HuH-7.5 (cell line): ENCODE measurements around the gene CPXM2.

ENCODE experiments used
- DNase-seq: peaks from one replicate; pipeline ENCODE4 v3.0.0; 2011; ENCODE audit warnings: low spot score

Gene CPXM2

GRCh38 chr10:123869020-123869414 is 22.6 kb downstream of the CPXM2 start:
- DNase-seq: no peak

- no peak for DNase-seq
Measured at GRCh38 chr10:123868038-123869019, 23.3 kb downstream of the CPXM2 start.

- no peak for DNase-seq
Measured at GRCh38 chr10:123865880-123866279, 25.7 kb downstream of the CPXM2 start.

- DNase-seq: no peak
Measured at GRCh38 chr10:123865350-123865749, 26.3 kb downstream of the CPXM2 start.

GRCh38 chr10:123864923-123865322 is 26.7 kb downstream of the CPXM2 start:
- no peak for DNase-seq

GRCh38 chr10:123863721-123864482 is 27.7 kb downstream of the CPXM2 start:
- no peak for DNase-seq

- DNase-seq: no peak
Measured at GRCh38 chr10:123863183-123863575, 28.4 kb downstream of the CPXM2 start.

GRCh38 chr10:123862421-123863182 is 29.0 kb downstream of the CPXM2 start:
- no peak for DNase-seq

- DNase-seq: no peak
Measured at GRCh38 chr10:123860856-123861255, 30.8 kb downstream of the CPXM2 start.

GRCh38 chr10:123860209-123860608 is 31.4 kb downstream of the CPXM2 start:
- DNase-seq: no peak

GRCh38 chr10:123859653-123860050 is 32.0 kb downstream of the CPXM2 start:
- no peak for DNase-seq

- DNase-seq: no peak
Measured at GRCh38 chr10:123858907-123859652, 32.5 kb downstream of the CPXM2 start.

- no peak for DNase-seq
Measured at GRCh38 chr10:123858077-123858681, 33.4 kb downstream of the CPXM2 start.

- no peak for DNase-seq
Measured at GRCh38 chr10:123857616-123858015, 34.0 kb downstream of the CPXM2 start.

GRCh38 chr10:123855008-123855684 is 36.5 kb downstream of the CPXM2 start:
- no peak for DNase-seq

GRCh38 chr10:123854498-123854897 is 37.1 kb downstream of the CPXM2 start:
- DNase-seq: no peak

- no peak for DNase-seq
Measured at GRCh38 chr10:123854003-123854402, 37.6 kb downstream of the CPXM2 start.

- DNase-seq: no peak
Measured at GRCh38 chr10:123852411-123852951, 39.1 kb downstream of the CPXM2 start.

GRCh38 chr10:123848564-123849457 is 42.8 kb downstream of the CPXM2 start:
- DNase-seq: no peak
